GM19372 (cell line): Measurements from ENCODE around the gene THOP1.
"Not testable (repeated sequence)": the region's sequence is repeated elsewhere in the genome, so short reads cannot be mapped to it uniquely, and the experiment has no call there.

ENCODE experiments used
- ATAC-seq: cut with Tn5 transposase; IDR thresholded peaks from one replicate; pipeline ENCODE4 v1.9.1; 2021; ENCODE audit warnings: mild to moderate bottlenecking, low read depth, moderate library complexity; ENCODE audit not compliant: unreplicated experiment

The THOP1 gene

GRCh38 chr19:2813235-2814160 is 28.2 kb downstream of the THOP1 start:
- no peak for ATAC-seq

DNA sequence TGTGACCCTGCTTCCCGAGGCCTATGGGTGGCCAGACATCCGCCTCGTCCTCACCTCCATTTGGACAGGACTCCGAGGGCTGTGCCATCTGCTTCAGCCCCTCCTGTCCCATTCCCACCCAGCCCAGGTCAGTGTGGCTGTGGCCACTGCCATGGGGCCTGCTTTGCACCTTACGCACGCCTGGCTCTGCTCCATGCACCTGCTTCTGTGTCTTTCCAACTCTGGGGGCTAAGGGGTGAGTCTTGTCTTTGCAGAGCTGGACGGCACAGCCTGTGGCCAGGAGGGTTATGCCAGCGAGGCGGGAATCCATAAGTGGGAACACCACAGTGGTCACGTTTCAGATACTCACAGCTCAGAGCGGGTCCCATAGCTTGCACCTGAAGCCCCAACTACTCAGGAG is 29.1 kb downstream of the THOP1 start:
- no peak for ATAC-seq

GRCh38 chr19:2815191-2815614 is 29.9 kb downstream of the THOP1 start:
- ATAC-seq = no peak

GRCh38 chr19:2815923-2816322 is 30.6 kb downstream of the THOP1 start:
- ATAC-seq = no peak

DNA sequence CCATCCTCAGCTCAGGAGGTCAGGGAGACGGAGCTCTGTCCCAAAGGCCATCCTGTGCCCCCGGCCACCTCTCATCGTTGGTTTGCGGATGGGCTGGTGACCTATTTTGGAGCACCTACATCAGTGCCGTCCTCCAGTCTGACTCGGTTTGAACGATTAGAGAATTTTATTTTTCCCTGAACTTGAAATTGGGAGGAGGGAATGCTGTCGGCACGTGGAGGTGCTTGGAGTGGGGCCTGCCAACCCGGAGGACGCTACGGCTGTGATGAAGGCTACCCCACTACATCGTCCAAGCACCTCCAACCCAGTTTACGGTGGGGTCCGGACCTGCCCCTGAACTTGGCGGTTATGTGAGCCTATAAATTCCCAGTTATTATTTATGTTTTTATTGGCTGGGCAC is 31.3 kb downstream of the THOP1 start:
- ATAC-seq = no peak

DNA sequence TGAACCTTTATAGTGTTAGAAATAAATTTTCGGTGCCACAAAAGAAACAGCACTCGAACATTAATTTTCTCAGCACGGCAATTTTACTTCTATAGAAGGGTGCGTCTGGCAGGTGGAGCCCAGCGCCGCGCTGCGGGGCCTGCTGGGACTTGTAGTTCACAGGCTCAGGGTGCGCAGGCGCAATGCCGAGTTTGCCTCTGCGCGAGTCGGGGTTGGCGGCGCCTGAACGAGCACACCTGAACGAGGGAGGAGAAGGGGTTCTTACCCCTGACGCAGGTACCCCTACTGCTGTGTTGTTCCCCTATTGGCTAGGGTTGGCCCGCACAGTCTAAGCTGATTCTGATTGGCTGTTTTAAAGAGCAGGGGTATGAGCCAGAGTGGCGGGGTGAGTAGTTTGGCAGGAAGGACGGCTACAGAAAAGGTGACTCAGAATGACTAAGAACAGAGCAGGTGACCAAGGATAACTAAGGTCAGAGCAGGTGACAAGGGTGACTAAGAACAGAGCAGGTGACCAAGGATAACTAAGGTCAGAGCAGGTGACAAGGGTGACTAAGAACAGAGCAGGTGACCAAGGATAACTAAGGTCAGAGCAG is 32.0 kb downstream of the THOP1 start:
- not testable (repeated sequence) for ATAC-seq

DNA sequence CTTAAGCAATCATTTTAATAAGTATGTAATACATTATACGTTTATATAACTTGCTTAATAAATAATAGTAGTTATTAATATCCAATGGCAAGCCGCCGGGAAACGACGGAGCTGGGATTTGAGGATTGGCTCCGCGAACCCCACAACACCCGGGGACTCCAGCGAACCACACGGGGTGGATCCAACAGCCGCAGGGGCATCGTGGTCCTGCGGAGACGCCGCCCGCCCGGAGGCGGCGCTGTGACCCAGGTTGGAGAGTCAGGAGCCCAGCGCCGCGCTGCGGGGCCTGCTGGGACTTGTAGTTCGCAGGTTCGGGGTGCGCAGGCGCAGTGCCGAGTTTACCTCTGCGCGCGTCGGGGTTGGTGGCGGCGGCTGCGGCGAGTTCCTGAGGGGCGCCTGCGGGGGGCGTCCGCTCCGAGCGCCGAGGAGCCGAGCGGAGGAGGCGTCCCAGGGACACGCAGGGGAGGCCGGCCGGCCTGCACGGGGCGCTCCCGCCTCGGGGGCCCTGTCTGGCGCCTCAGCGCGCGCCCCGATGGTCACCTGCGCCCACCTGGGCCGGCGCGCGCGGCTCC is 34.3 kb downstream of the THOP1 start, which contains the start of gene ZNF554:
TSS of gene ZNF554 (plus strand) at position 329 of the 572 bp plus-strand sequence. CDS start at position 533, 204 bp downstream.
- ATAC-seq = peak; percentile 89

DNA sequence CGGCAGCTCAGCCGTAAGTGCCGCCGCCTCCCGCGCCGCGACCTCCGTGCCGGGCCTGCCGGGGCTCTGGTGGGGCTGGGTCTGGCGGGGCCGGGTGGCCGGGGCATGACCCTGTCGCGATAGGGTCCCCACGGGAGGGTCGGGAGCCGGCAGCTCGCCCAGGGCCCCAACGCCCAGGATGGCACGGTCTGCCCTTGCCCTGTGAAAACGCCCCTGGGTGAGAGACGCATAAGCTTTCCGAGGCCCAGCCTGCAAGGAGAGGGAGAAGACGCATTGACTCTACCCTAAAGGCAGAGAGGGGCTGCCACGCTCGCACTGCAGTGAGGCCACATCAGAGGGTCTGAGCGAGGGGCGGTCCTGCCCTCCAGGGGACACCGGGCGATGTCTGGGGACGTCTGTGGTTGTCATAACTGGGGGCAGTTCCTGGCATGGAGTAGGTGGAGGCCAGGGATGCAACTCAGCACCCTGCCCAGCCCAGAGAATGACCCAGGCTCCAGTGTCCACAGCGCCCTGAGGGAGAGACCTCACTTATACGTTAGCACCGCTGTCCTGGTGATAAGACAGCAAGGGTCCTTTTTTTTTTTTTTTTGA is 34.9 kb downstream of the THOP1 start:
- ATAC-seq = peak; percentile 11

DNA sequence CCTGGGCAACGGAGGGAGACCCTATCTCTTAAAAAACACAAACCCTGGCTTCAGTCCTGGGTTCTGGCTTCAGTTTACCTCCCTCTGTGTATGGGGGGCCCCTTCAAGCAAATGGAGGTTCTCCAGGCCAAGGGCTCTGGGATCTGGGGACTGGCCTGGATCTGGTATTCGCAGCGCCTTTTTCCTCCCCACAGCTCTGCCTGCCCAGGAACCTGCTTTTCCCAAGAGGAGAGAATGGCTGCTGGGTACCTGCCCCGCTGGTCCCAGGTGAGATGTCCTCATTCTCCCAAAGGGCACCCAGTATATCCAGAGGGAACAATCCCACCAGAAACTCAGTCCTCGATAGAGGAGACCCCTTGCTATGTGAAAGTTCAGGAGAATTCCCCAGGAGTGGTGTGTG is 37.5 kb downstream of the THOP1 start:
- no peak for ATAC-seq

GRCh38 chr19:2823646-2824045 is 38.3 kb downstream of the THOP1 start:
- no peak for ATAC-seq

- no peak for ATAC-seq
Observed at GRCh38 chr19:2824129-2824528, 38.8 kb downstream of the THOP1 start.

DNA sequence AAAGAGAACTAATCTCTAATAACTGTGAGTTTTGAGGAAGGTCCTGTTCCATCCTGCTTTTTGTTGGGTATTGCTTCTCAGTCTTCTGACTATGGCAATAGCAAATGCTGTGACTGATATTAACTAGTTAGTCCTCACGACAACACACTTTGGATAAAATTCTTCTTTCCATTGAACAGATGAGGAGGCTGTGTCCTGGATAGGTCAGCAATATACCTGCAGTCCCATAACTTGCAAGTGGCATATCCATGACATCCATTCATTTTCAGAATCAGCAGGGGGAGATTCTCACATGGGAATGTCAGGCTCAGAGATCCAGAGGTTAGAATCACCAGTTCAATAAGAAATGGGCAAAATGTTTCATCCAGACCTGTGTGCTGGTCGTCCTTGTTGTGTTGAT is 41.7 kb downstream of the THOP1 start:
- ATAC-seq = no peak

DNA sequence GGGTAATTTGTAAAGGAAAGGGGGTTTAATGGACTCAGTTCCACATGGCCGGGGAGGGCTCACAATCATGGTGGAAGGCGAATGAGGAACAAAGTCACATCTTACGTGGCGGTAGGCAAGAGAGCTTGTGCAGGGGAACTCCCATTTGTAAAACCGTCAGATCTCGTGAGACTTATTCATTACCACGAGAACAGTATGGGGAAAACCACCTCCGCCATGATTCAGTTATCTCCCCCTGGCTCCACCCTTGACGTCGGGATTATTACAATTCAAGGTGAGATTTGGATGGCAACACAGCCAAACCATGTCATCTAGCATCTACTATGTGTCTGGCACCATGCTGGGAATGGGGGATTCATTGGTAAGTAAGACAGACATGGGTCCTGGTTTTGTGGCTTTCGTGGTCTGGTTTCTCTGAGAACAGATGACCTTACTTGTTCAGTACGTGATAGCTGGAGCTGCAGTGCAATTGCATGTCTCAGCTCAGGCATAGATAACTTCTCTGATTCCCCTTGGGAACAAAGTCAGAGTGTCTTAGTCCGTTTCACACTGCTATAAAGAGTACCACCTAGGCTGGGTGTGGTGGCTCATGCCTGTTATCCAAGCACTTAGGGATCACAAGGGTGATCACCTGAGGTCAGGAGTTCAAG is 42.7 kb downstream of the THOP1 start:
- no peak for ATAC-seq

DNA sequence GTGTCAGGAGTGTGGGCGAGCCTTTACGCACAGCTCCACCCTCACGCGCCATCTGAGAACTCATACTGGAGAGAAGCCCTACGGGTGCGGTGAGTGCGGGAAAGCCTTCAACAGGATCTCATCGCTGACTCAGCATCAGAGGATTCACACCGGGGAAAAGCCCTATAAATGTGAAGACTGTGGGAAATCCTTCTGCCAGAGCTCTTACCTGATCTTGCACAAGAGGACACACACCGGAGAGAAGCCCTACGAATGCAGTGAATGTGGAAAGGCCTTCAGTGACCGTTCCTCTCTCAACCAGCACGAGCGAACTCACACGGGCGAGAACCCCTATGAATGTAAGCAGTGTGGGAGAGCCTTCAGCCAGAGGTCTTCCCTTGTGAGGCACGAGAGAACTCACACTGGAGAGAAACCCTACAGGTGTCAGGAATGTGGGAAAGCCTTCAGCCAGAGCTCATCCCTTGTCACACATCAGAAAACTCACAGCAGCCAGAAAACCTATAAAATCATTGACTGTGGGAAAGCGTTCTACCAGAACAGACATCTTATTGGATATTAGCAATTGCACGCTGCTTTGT is 49.1 kb downstream of the THOP1 start:
- ATAC-seq = no peak

DNA sequence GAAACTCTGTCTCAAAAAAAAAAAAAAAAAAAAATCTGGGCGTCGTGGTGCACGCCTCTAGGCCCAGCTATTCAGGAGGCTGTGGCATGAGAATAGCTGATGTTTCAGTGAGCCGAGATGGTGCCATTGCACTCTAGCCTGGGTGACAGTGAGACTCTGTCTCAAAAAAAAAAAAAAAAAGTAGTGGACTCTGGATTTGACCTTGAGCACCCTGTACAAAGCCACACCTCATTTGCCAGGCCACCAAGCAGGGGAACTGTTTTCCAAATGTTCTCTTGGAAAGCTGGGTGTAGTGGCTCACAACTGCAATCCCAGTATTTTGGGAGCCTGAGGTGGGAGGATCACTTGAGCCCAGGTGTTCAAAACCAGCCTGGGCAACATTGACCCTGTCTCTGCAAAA is 52.1 kb downstream of the THOP1 start:
- ATAC-seq = no peak

GRCh38 chr19:2840794-2841791 is 55.8 kb downstream of the THOP1 start, which contains the start of gene ZNF555:
ZNF555 (plus strand) TSS chr19:2841475; CDS start chr19:2841573, 98 bp downstream.
- peak; percentile 97 for ATAC-seq

GRCh38 chr19:2841855-2842574 is 56.7 kb downstream of the THOP1 start:
- ATAC-seq = peak; percentile 5

GRCh38 chr19:2845107-2845506 is 59.8 kb downstream of the THOP1 start:
- no peak for ATAC-seq
